ENCODE data around the gene FIZ1. TPM values are rescaled to one million over a fixed set of nuclear protein-coding genes. Genes with fewer than 3 reads are reported as not detected.
A peak's percentile ranks its signal among the peaks of the same experiment; 100 is the strongest.

FIZ1 gene, protein sequence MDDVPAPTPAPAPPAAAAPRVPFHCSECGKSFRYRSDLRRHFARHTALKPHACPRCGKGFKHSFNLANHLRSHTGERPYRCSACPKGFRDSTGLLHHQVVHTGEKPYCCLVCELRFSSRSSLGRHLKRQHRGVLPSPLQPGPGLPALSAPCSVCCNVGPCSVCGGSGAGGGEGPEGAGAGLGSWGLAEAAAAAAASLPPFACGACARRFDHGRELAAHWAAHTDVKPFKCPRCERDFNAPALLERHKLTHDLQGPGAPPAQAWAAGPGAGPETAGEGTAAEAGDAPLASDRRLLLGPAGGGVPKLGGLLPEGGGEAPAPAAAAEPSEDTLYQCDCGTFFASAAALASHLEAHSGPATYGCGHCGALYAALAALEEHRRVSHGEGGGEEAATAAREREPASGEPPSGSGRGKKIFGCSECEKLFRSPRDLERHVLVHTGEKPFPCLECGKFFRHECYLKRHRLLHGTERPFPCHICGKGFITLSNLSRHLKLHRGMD
- polyA plus RNA-seq = 10 to 100 TPM in 1 of 2 donors, 1 to 10 TPM in 1; 7.2 to 10.9 TPM

DNA sequence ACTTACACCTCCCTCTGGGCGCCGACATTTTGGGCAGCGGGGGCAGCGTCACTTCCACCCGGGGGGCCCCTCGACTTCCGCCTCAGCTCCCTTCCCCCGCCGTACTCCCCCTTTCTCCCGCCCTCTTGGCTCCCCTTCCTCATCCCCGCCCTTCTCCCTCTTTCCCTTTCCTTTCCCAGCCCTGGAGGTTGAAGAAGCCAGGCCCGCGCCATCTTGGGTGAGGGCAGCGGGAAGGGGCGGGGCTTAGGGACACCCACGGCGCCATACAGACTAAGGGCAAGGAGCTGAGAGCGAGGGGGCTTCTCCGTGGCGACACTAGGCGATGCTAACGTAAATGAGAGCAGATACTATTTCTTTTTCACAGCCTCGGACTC, at the start of gene FIZ1:
TSS of gene FIZ1 (minus strand) at position 50 of the 374 bp plus-strand sequence. CDS start 1,652 bp downstream, outside the sequence.
- peak within 1 kb of the TSS; percentile 57 to 78 for H3K4me3 ChIP-seq (ENCODE audit: low read depth in 1 of 2, low read length in 2 of 2)
- no peaks in the 10 kb centered on the region for H3K9me3 ChIP-seq (ENCODE audit: control insufficient read depth in 2 of 2, insufficient read depth in 1 of 2, low read depth in 1 of 2, low read length in 1 of 2)
- peaks cover 0 to 3% of the 10 kb centered on the region in 2 donors for H3K4me1 ChIP-seq (ENCODE audit: control insufficient read depth in 2 of 2, insufficient read depth in 2 of 2, low read length in 1 of 2)
- no peaks in the 10 kb centered on the region for H3K27me3 ChIP-seq (ENCODE audit: control insufficient read depth in 1 of 2, insufficient read depth in 2 of 2, low read length in 2 of 2)
- H3K36me3 ChIP-seq (ENCODE audit: control insufficient read depth in 2 of 2, insufficient read depth in 2 of 2, low read length in 1 of 2) = peaks cover 0 to 21% of the 10 kb centered on the region in 2 donors
- H3K27ac ChIP-seq (ENCODE audit: low read depth in 2 of 2, low read length in 1 of 2) = peak within 1 kb of the TSS; percentile 86 to 100
- 0 to 1% methylated on average over 19 to 23 of the region's 23 CpGs for WGBS, 2 donors

DNA sequence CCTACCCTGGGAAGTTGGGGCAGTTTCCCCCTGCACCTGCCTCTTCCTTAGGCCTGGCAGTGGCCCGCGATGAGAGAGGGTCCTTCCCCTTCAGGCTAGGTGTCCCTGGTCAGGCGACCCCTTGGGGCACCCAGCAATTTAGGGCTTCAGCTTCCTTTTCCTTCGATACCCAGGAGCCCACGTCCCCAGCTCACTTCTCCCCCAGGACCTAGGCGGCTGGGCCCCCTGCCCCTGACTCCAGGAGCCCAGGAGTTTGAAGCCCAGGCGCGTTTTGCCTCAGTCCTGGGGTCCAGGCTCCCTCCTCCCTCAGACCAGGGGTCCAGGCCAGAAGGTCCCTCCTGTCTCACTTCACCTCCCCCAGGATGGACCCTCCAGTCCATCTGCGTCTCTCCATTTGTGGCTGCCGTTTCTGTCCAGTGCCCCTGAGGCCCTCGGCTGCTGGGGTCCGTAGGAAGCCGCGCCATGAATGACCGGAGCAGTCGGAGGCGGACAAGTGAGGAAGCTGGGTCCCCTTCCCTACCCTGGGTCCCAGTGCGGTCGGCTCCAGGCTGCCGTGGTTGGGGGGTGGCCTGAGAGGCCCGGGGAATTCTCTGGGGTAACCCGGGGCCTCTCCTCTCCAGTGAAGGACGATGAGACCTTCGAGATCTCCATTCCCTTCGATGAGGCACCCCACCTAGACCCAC, 49.4 kb upstream of the FIZ1 start:
- Histone ChIP-seq H3K36me3 (ENCODE audit: control insufficient read depth in 2 of 2, insufficient read depth in 2 of 2, low read length in 1 of 2) (peaks cover 0 to 11% of the 10 kb centered on the region in 2 donors), H3K27ac (ENCODE audit: low read depth in 2 of 2, low read length in 1 of 2) (peak overlapping the region; percentile 75 to 79), H3K4me3 (ENCODE audit: low read depth in 1 of 2, low read length in 2 of 2) (peak overlapping the region; percentile 64 to 71), H3K4me1 (ENCODE audit: control insufficient read depth in 2 of 2, insufficient read depth in 2 of 2, low read length in 1 of 2) (peaks cover 2 to 25% of the 10 kb centered on the region in 2 donors), H3K9me3 (ENCODE audit: control insufficient read depth in 2 of 2, insufficient read depth in 1 of 2, low read depth in 1 of 2, low read length in 1 of 2) (no peaks in the 10 kb centered on the region), H3K27me3 (ENCODE audit: control insufficient read depth in 1 of 2, insufficient read depth in 2 of 2, low read length in 2 of 2) (no peaks in the 10 kb centered on the region)
- WGBS, 2 donors = 24 to 41% methylated on average over 24 to 25 of the region's 25 CpGs

DNA sequence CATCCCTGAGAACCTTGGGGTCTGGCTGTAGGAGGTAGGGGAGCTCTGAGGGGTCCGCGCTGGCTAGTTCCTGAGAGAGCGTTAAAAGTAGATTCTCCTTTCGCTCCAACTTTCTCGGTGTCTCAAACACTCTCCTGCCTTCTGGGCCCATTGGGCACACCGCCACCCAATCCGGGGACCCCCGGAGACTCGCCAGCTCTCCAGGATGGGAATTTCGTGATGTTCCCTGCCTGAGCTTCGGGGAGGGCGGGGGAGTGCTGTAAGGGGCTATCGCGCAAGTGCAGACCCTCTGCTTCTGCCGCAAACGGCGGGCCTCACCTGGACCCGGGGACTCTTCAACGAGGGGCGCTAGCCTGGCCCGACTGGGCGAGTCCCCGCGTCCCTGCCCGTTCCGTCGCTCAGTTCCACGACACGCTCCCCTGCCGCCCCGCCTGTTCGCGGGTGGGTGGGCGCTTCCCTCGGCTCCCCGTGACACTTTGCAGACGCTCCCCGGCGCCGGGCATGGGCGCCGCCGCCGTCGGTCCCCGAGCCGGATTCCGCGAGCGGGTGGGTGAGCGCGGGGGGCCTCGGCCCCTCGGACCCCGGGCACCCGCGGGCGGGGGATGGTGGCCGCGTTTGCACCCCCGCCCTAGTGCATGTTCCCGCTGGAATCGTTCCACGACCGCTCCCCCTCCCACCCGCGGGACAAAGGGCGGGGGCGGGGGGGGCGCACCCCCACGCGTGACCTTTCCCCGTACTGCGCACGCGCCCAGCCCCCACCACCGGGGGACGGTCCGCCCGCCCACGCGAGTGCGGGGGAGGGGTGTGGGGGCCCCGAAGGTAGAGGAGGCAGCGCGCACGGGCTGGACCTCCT, 48.6 kb upstream of the FIZ1 start, which contains the start of gene CCDC106:
TSS of gene CCDC106 (plus strand) at position 481 of the 853 bp plus-strand sequence. CDS start 835 bp downstream, outside the sequence.
- 1 to 2% methylated on average over 61 to 87 of the region's 87 CpGs for WGBS, 2 donors
- Histone ChIP-seq H3K27ac (ENCODE audit: low read depth in 2 of 2, low read length in 1 of 2) (peak within 1 kb of the TSS; percentile 75 to 79), H3K27me3 (ENCODE audit: control insufficient read depth in 1 of 2, insufficient read depth in 2 of 2, low read length in 2 of 2) (no peaks in the 10 kb centered on the region), H3K4me1 (ENCODE audit: control insufficient read depth in 2 of 2, insufficient read depth in 2 of 2, low read length in 1 of 2) (peaks cover 2 to 25% of the 10 kb centered on the region in 2 donors), H3K36me3 (ENCODE audit: control insufficient read depth in 2 of 2, insufficient read depth in 2 of 2, low read length in 1 of 2) (peaks cover 0 to 11% of the 10 kb centered on the region in 2 donors), H3K9me3 (ENCODE audit: control insufficient read depth in 2 of 2, insufficient read depth in 1 of 2, low read depth in 1 of 2, low read length in 1 of 2) (no peaks in the 10 kb centered on the region), H3K4me3 (ENCODE audit: low read depth in 1 of 2, low read length in 2 of 2) (peak within 1 kb of the TSS; percentile 64 to 71)

DNA sequence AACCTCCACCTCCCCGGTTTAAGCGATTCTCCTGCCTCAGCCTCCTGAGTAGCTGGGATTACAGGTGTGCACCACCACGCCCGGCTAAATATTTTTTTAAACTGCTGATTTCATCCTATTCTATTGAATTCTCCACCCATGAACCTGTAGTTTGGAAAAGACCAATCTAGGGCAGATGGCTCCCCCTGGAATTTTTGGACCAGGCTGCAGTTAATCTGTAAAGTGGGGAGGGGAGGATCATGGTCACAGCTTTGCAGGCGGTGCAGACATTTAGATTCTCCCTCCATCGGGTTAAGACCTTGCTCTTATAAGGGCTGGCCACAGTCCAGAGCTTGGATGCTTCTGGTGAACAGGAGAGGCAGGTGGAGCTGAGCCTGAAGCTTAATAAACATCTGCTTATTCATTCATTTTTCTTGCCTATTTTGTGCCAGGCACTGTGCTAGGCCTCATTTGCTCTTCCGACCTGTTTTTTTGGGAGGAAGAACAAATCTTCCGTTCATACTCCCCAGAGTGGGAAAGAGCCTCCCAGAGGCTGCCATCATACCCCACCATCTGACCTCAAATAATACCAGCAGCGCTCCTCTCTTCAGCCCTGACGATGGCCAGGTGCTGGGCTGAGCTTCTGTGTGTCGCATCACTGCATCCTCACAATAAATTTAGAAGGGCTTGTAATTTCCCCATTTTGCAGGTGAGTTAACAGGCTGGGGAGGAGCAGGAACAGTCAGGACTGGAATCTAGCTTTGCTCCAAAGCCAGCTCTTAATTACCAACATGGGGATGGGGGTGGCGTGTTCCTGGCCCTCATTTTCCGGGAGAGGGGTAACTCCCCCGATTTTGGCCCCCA, 47.8 kb upstream of the FIZ1 start:
- H3K4me3 ChIP-seq (ENCODE audit: low read depth in 1 of 2, low read length in 2 of 2) = peak overlapping the region; percentile 64 to 71
- 41 to 42% methylated on average over 14 of the region's 14 CpGs for WGBS, 2 donors
- H3K9me3 ChIP-seq (ENCODE audit: control insufficient read depth in 2 of 2, insufficient read depth in 1 of 2, low read depth in 1 of 2, low read length in 1 of 2) = no peaks in the 10 kb centered on the region
- H3K4me1 ChIP-seq (ENCODE audit: control insufficient read depth in 2 of 2, insufficient read depth in 2 of 2, low read length in 1 of 2) = peaks cover 9 to 26% of the 10 kb centered on the region in 2 donors
- peak overlapping the region; percentile 75 to 79 for H3K27ac ChIP-seq (ENCODE audit: low read depth in 2 of 2, low read length in 1 of 2)
- H3K27me3 ChIP-seq (ENCODE audit: control insufficient read depth in 1 of 2, insufficient read depth in 2 of 2, low read length in 2 of 2) = no peaks in the 10 kb centered on the region
- peaks cover 0 to 11% of the 10 kb centered on the region in 2 donors for H3K36me3 ChIP-seq (ENCODE audit: control insufficient read depth in 2 of 2, insufficient read depth in 2 of 2, low read length in 1 of 2)

DNA sequence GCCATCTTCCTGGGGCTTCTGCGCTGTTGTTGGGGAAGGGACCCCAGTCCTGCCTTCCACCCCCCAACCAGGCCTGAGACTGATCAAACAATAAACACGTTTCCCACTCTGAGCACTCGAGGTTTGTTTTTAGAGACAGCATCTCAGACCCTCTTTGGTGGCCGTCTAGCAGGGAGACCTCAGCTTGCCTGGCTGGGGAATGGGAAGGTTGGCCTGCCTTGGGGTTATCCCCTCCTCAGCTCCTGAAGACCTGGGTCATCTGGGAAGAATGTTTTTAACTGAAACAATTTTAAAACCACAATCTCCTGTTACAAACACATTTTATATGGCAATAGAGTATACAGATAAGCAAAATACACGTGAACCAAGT, 46.2 kb upstream of the FIZ1 start:
- 61 to 65% methylated on average over 5 of the region's 5 CpGs for WGBS, 2 donors
- peaks cover 9 to 28% of the 10 kb centered on the region in 2 donors for H3K4me1 ChIP-seq (ENCODE audit: control insufficient read depth in 2 of 2, insufficient read depth in 2 of 2, low read length in 1 of 2)
- no peak overlapping the region for H3K4me3 ChIP-seq (ENCODE audit: low read depth in 1 of 2, low read length in 2 of 2)
- H3K36me3 ChIP-seq (ENCODE audit: control insufficient read depth in 2 of 2, insufficient read depth in 2 of 2, low read length in 1 of 2) = peaks cover 0 to 11% of the 10 kb centered on the region in 2 donors
- no peak overlapping the region for H3K27ac ChIP-seq (ENCODE audit: low read depth in 2 of 2, low read length in 1 of 2)
- no peaks in the 10 kb centered on the region for H3K27me3 ChIP-seq (ENCODE audit: control insufficient read depth in 1 of 2, insufficient read depth in 2 of 2, low read length in 2 of 2)
- H3K9me3 ChIP-seq (ENCODE audit: control insufficient read depth in 2 of 2, insufficient read depth in 1 of 2, low read depth in 1 of 2, low read length in 1 of 2) = no peaks in the 10 kb centered on the region

DNA sequence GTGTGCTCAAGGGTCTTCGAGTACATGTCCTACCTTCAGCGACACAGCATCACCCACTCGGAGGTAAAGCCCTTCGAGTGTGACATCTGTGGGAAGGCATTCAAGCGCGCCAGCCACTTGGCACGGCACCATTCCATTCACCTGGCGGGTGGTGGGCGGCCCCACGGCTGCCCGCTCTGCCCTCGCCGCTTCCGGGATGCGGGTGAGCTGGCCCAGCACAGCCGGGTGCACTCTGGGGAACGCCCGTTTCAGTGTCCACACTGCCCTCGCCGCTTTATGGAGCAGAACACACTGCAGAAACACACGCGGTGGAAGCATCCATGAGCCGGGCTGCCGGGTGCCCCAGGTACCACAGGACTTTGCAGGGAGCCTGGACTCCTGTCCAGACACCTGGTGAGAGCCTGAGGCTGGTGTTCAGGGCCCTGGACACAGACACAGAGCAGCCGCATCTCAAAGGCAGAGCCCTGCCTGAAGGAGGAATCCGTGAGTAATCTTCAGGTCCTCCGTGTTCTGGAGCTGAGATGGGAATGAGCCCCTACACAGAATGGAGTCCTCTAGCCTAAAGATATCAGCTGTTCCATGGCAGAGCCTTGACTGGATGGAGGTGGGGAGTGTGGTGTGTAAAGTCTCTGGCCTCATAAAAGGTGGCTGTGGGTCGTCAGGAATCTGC, 45.7 kb upstream of the FIZ1 start:
- peak overlapping the region in 1 of 2 donors; percentile 96 for H3K4me3 ChIP-seq (ENCODE audit: low read depth in 1 of 2, low read length in 2 of 2)
- no peaks in the 10 kb centered on the region for H3K27me3 ChIP-seq (ENCODE audit: control insufficient read depth in 1 of 2, insufficient read depth in 2 of 2, low read length in 2 of 2)
- H3K36me3 ChIP-seq (ENCODE audit: control insufficient read depth in 2 of 2, insufficient read depth in 2 of 2, low read length in 1 of 2) = peaks cover 0 to 11% of the 10 kb centered on the region in 2 donors
- H3K9me3 ChIP-seq (ENCODE audit: control insufficient read depth in 2 of 2, insufficient read depth in 1 of 2, low read depth in 1 of 2, low read length in 1 of 2) = no peaks in the 10 kb centered on the region
- H3K27ac ChIP-seq (ENCODE audit: low read depth in 2 of 2, low read length in 1 of 2) = no peak overlapping the region
- peaks cover 9 to 30% of the 10 kb centered on the region in 2 donors for H3K4me1 ChIP-seq (ENCODE audit: control insufficient read depth in 2 of 2, insufficient read depth in 2 of 2, low read length in 1 of 2)
- 74 to 82% methylated on average over 28 of the region's 28 CpGs for WGBS, 2 donors

DNA sequence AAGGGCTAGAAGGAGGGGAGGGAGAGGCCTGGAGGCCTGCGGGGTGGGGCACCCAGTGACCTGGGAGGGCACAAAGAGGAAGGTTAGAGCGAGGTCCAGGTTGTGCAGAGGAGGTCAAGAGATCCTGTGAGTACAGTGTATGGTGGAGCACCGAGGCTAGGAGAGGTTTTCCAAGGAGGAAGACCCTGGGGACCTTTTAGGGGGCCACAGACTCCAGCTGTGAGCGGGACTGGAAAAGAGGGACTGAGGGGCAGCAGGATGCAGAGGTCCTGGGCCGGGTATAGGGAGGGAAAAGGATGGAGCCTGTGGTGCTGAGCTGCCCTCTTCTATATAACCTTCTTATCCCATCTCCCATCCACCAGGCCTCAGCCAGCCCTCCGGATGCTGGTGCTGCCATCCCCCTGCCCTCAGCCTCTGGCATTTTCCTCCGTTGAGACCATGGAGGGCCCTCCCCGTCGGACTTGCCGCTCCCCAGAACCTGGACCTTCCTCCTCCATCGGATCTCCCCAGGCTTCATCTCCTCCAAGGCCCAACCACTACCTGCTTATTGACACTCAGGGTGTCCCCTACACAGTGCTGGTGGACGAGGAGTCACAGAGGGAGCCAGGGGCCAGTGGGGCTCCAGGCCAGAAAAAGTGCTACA, 45.0 kb upstream of the FIZ1 start:
- 39 to 45% methylated on average over 12 of the region's 12 CpGs for WGBS, 2 donors
- Histone ChIP-seq H3K4me3 (ENCODE audit: low read depth in 1 of 2, low read length in 2 of 2) (peak overlapping the region; percentile 62 to 96), H3K9me3 (ENCODE audit: control insufficient read depth in 2 of 2, insufficient read depth in 1 of 2, low read depth in 1 of 2, low read length in 1 of 2) (no peaks in the 10 kb centered on the region), H3K36me3 (ENCODE audit: control insufficient read depth in 2 of 2, insufficient read depth in 2 of 2, low read length in 1 of 2) (peaks cover 0 to 11% of the 10 kb centered on the region in 2 donors), H3K27me3 (ENCODE audit: control insufficient read depth in 1 of 2, insufficient read depth in 2 of 2, low read length in 2 of 2) (no peaks in the 10 kb centered on the region), H3K4me1 (ENCODE audit: control insufficient read depth in 2 of 2, insufficient read depth in 2 of 2, low read length in 1 of 2) (peaks cover 9 to 29% of the 10 kb centered on the region in 2 donors), H3K27ac (ENCODE audit: low read depth in 2 of 2, low read length in 1 of 2) (peak overlapping the region; percentile 35 to 72)

DNA sequence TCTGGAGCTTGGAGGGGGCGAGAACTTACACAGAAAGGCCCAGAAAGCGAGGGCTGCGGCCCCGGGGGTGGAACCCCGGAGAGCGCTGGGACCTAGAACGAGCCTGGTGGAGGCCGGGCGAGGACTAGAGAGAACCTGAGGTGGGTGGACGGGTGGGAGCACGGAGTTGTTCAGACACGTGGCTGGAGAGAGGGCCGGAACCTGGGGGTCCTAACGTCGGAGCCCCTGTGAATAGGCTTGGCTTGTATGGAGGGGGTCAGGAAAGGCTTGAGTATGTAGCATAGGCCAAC, 44.5 kb upstream of the FIZ1 start:
- Histone ChIP-seq H3K36me3 (ENCODE audit: control insufficient read depth in 2 of 2, insufficient read depth in 2 of 2, low read length in 1 of 2) (peaks cover 0 to 11% of the 10 kb centered on the region in 2 donors), H3K4me1 (ENCODE audit: control insufficient read depth in 2 of 2, insufficient read depth in 2 of 2, low read length in 1 of 2) (peaks cover 7 to 25% of the 10 kb centered on the region in 2 donors), H3K27ac (ENCODE audit: low read depth in 2 of 2, low read length in 1 of 2) (peak overlapping the region; percentile 72 to 88), H3K27me3 (ENCODE audit: control insufficient read depth in 1 of 2, insufficient read depth in 2 of 2, low read length in 2 of 2) (no peaks in the 10 kb centered on the region), H3K4me3 (ENCODE audit: low read depth in 1 of 2, low read length in 2 of 2) (peak overlapping the region; percentile 62 to 96), H3K9me3 (ENCODE audit: control insufficient read depth in 2 of 2, insufficient read depth in 1 of 2, low read depth in 1 of 2, low read length in 1 of 2) (no peaks in the 10 kb centered on the region)
- WGBS, 2 donors = 0 to 1% methylated on average over 13 to 15 of the region's 15 CpGs
